Osteocyte (in vitro differentiated cells): ENCODE results near the gene STX18. TPM values are rescaled to one million over a fixed set of nuclear protein-coding genes. Genes with fewer than 3 reads are reported as not detected.

Source experiments
- DNase-seq: peaks from one replicate; pipeline ENCODE4 v3.0.0; 2021; ENCODE audit warnings: mixed read lengths; ENCODE audit not compliant: unreplicated experiment; ENCODE audit errors: extremely low spot score
- H3K27ac Mint-ChIP-seq: one replicate; pipeline ENCODE4 v1.8.0; 2021; ENCODE audit warnings: mild to moderate bottlenecking, mixed read lengths; ENCODE audit not compliant: unreplicated experiment
- H3K27me3 Mint-ChIP-seq: one replicate; pipeline ENCODE4 v1.8.0; 2021; ENCODE audit warnings: mixed read lengths; ENCODE audit not compliant: unreplicated experiment
- H3K36me3 Mint-ChIP-seq: one replicate; pipeline ENCODE4 v1.8.0; 2021; ENCODE audit warnings: mixed read lengths; ENCODE audit not compliant: unreplicated experiment
- H3K4me1 Mint-ChIP-seq: one replicate; pipeline ENCODE4 v1.8.0; 2021; ENCODE audit warnings: mixed read lengths; ENCODE audit not compliant: unreplicated experiment
- H3K4me3 Mint-ChIP-seq: one replicate; pipeline ENCODE4 v1.8.0; 2021; ENCODE audit warnings: mild to moderate bottlenecking, moderate library complexity, mixed read lengths; ENCODE audit not compliant: unreplicated experiment
- H3K9me3 Mint-ChIP-seq: one replicate; pipeline ENCODE4 v1.8.0; 2021; ENCODE audit warnings: mixed read lengths; ENCODE audit not compliant: unreplicated experiment
- CTCF ChIP-seq: fragments of 200-600 bp; sonication (generic); IDR thresholded peaks from 2 replicates; pipeline ENCODE4 v1.5.0; 2021; ENCODE audit warnings: antibody characterized with exemption, mild to moderate bottlenecking, moderate library complexity
- total RNA-seq: library from RNA; stranded (reverse); gene quantifications from 2 replicates; pipeline ENCODE4 v1.2.1, GENCODE V29; 2021

The STX18 gene
- total RNA-seq, 1 donor from 2014 or later, result 26.7 TPM

GRCh38 chr4:4386296-4386735, 155.5 kb downstream of the STX18 start:
- H3K4me1 Mint-ChIP-seq, result peaks cover 10% of the 10 kb centered on the region
- no peaks in the 10 kb centered on the region for H3K36me3 Mint-ChIP-seq
- no peaks in the 10 kb centered on the region for H3K9me3 Mint-ChIP-seq
- H3K27me3 Mint-ChIP-seq, result peaks cover 68% of the 10 kb centered on the region
- H3K4me3 Mint-ChIP-seq, result peak overlapping the region; percentile 68
- no peak overlapping the region for H3K27ac Mint-ChIP-seq
- DNase-seq, result no peak
- no peak for TF ChIP-seq CTCF

GRCh38 chr4:4385729-4386295, 156.0 kb downstream of the STX18 start:
- no peak for DNase-seq

GRCh38 chr4:4384837-4385236, 157.0 kb downstream of the STX18 start:
- Mint-ChIP-seq H3K4me3 (no peak overlapping the region), H3K27ac (no peak overlapping the region), H3K36me3 (no peaks in the 10 kb centered on the region), H3K9me3 (no peaks in the 10 kb centered on the region), H3K27me3 (peaks cover 66% of the 10 kb centered on the region), H3K4me1 (peaks cover 10% of the 10 kb centered on the region)
- DNase-seq, result no peak
- peak; percentile 22 for TF ChIP-seq CTCF

More at GRCh38 chr4:4385729-4386295, 156.0 kb downstream of the STX18 start:
- peaks cover 69% of the 10 kb centered on the region for H3K27me3 Mint-ChIP-seq
- no peaks in the 10 kb centered on the region for H3K9me3 Mint-ChIP-seq
- TF ChIP-seq CTCF, result no peak
- no peak overlapping the region for H3K27ac Mint-ChIP-seq
- no peaks in the 10 kb centered on the region for H3K36me3 Mint-ChIP-seq
- peak overlapping the region; percentile 68 for H3K4me3 Mint-ChIP-seq
- peaks cover 10% of the 10 kb centered on the region for H3K4me1 Mint-ChIP-seq

GRCh38 chr4:4383085-4383484, 158.8 kb downstream of the STX18 start:
- Mint-ChIP-seq H3K27ac (no peak overlapping the region), H3K36me3 (no peaks in the 10 kb centered on the region), H3K27me3 (peaks cover 58% of the 10 kb centered on the region), H3K4me3 (no peak overlapping the region), H3K4me1 (peaks cover 7% of the 10 kb centered on the region), H3K9me3 (no peaks in the 10 kb centered on the region)
- TF ChIP-seq CTCF, result no peak
- DNase-seq, result no peak

GRCh38 chr4:4379540-4380087, 162.2 kb downstream of the STX18 start:
- no peaks in the 10 kb centered on the region for H3K36me3 Mint-ChIP-seq
- DNase-seq, result no peak
- no peaks in the 10 kb centered on the region for H3K4me1 Mint-ChIP-seq
- no peak overlapping the region for H3K4me3 Mint-ChIP-seq
- H3K27ac Mint-ChIP-seq, result no peak overlapping the region
- H3K27me3 Mint-ChIP-seq, result peaks cover 64% of the 10 kb centered on the region
- TF ChIP-seq CTCF, result no peak
- no peaks in the 10 kb centered on the region for H3K9me3 Mint-ChIP-seq
